ENCODE results near the gene SIAH3. TPM values are rescaled to one million over a fixed set of nuclear protein-coding genes. Genes with fewer than 3 reads are reported as not detected.
A peak's percentile ranks its signal among the peaks of the same experiment; 100 is the strongest.

Gene SIAH3
- total RNA-seq, 1 experiment from 2014 or later, result not detected

DNA sequence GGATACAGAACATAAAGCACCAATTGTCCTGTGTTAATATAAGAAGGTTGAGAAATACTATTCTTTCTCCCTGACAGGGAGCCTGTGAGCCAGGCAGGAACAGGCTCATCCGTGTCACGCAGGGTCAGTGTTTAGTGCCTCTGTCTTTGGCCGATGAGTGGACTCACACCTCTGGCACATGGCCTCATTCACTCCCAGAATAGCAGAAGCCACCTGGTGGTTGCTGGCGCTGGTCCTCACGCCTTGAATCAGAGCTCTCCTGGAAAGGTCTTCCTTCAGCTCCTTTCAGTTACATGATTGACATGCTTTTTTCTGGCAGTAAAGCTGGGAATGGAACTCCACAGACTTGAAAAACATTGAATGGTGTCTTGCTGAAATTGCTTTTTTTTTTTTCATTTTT is 28.1 kb upstream of the SIAH3 start:
- WGBS (ENCODE audit: extremely low coverage, insufficient read length, low lambda C conversion rate), result no CpG with 5 or more reads among the region's 5 CpGs
- no peak overlapping the region for H2BK20ac ChIP-seq (ENCODE audit: low read depth, low read length, poor library complexity, severe bottlenecking)
- H2BK15ac ChIP-seq (ENCODE audit: low read depth, low read length), result no peak overlapping the region
- no peak overlapping the region for H3T11ph ChIP-seq (ENCODE audit: low read length)
- Mint-ChIP-seq H3K9me3 (peaks cover 0 to 6% of the 10 kb centered on the region in 2 experiments; a peak in 1 of 5 replicates), H3K27me3 (ENCODE audit: low read depth) (peaks cover 73% of the 10 kb centered on the region), H3K4me1 (peaks cover 22 to 25% of the 10 kb centered on the region in 2 experiments), H3K4me3 (no peak overlapping the region), H3K36me3 (ENCODE audit: insufficient read depth in 1 of 3, low read depth in 3 of 3) (no peaks in the 10 kb centered on the region), H3K27ac (no peak overlapping the region)
- no peaks in the 10 kb centered on the region for H3K9me3 ChIP-seq (ENCODE audit: control insufficient read depth, low read depth, low read length)
- TF ChIP-seq CTCF (conservative IDR thresholded peaks at IDR 0.05), result peak; percentile 67
- H2BK120ac ChIP-seq (ENCODE audit: low read depth, low read length, poor library complexity, severe bottlenecking), result no peak overlapping the region
- no peaks in the 10 kb centered on the region for H3K79me2 ChIP-seq (ENCODE audit: insufficient read depth, low read length)
- no peaks in the 10 kb centered on the region for H3K79me1 ChIP-seq (ENCODE audit: insufficient read depth, low read depth, low read length, poor library complexity, severe bottlenecking)
- no peak overlapping the region for H3K14ac ChIP-seq (ENCODE audit: insufficient read depth, low read length)
- H3K4ac ChIP-seq (ENCODE audit: low read depth, low read length), result no peak overlapping the region
- no peak overlapping the region for H2BK5ac ChIP-seq (ENCODE audit: insufficient read length, low read length)
- no peak overlapping the region for H4K91ac ChIP-seq (ENCODE audit: insufficient read length, low read depth, low read length)
- H3K23me2 ChIP-seq (ENCODE audit: insufficient read length, low read depth, low read length, poor library complexity, severe bottlenecking), result no peaks in the 10 kb centered on the region
- no peaks in the 10 kb centered on the region; the same call in 1 of the 2 replicates for H3K4me1 ChIP-seq (ENCODE audit: insufficient read depth, low read length)
- H3K9ac ChIP-seq (ENCODE audit: extremely low read depth, insufficient read length, low read length), result no peak overlapping the region
- H4K8ac ChIP-seq (replicated peaks; ENCODE audit: insufficient read length, low read depth, low read length), result no peak overlapping the region
- no peak overlapping the region for H4K5ac ChIP-seq (ENCODE audit: insufficient read length, low read depth, low read length)
- H3K23ac ChIP-seq (ENCODE audit: insufficient read length, low read depth, low read length), result no peak overlapping the region
- H3K27ac ChIP-seq (ENCODE audit: insufficient read length, low read depth, low read length), result no peak overlapping the region
- H2AK5ac ChIP-seq (ENCODE audit: insufficient read length, low read length), result no peak overlapping the region
- no peak overlapping the region for H2BK12ac ChIP-seq (ENCODE audit: insufficient read length, low read depth, low read length)
- H3K56ac ChIP-seq (ENCODE audit: insufficient read length, low read depth, low read length), result no peak overlapping the region
- H3K18ac ChIP-seq (ENCODE audit: insufficient read length, low read depth, low read length), result no peak overlapping the region
- no peak overlapping the region for H3K4me2 ChIP-seq (ENCODE audit: insufficient read depth, insufficient read length, low read length)
- H2AFZ ChIP-seq (ENCODE audit: low read length), result no peak overlapping the region
- H4K20me1 ChIP-seq (ENCODE audit: control insufficient read depth, insufficient read depth, insufficient read length), result no peaks in the 10 kb centered on the region
- DNase-seq, result peak; percentile 72
- no peaks in the 10 kb centered on the region; the same call in 1 of the 2 replicates for H3K27me3 ChIP-seq (ENCODE audit: insufficient read depth, low read length)
